ENCODE results near the gene KIF13A.
"Not testable (repeated sequence)": the region's sequence is repeated elsewhere in the genome, so short reads cannot be mapped to it uniquely, and the experiment has no call there.

KIF13A gene

DNA sequence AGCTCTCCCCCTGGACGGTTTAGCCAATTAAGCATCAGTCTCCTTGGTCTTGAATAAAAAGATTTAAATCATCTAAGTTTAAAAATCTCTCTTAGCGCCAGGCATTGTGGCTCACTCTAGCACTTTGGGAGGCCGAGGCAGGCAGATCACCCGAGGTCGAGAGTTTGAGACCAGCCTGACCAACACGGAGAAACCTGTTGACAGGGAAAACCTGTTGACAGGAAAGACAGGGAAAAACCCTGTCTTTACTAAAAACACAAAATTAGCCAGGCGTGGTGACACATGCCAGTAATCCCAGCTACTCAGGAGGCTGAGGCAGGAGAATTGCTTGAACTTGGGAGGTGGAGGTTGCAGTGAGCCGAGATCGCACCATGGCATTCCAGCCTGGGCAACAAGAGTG lies 97.7 kb downstream of the KIF13A start:
- not testable (repeated sequence) for H2BK120ac ChIP-seq (ENCODE audit: low read depth, low read length); H3K9ac ChIP-seq (ENCODE audit: low read length); H2BK15ac ChIP-seq (replicated peaks; ENCODE audit: low read depth); H3K36me3 ChIP-seq (ENCODE audit: control insufficient read depth, insufficient read depth, low read length); H3K79me2 ChIP-seq (ENCODE audit: control insufficient read depth, insufficient read depth, low read length); H3K18ac ChIP-seq (ENCODE audit: low read length); H3K23ac ChIP-seq (ENCODE audit: low read length); H2AK5ac ChIP-seq (ENCODE audit: low read length); H3K27me3 ChIP-seq (ENCODE audit: insufficient read depth, low read length, poor library complexity); H3K79me1 ChIP-seq (ENCODE audit: low read length); H3K4me3 ChIP-seq (ENCODE audit: low read length); H3K27ac ChIP-seq (ENCODE audit: low read depth, low read length); H3K4me2 ChIP-seq (ENCODE audit: low read length); H4K5ac ChIP-seq (ENCODE audit: low read length); H4K8ac ChIP-seq (ENCODE audit: low read depth, low read length); H2BK5ac ChIP-seq (ENCODE audit: low read length); H3K4me1 ChIP-seq (ENCODE audit: control insufficient read depth, low read depth, low read length); H3K56ac ChIP-seq (ENCODE audit: low read length); DNase-seq; H3K4ac ChIP-seq (ENCODE audit: low read depth, low read length)
- no CpG with 5 or more reads among the region's 9 CpGs for WGBS (ENCODE audit: extremely low coverage, insufficient coverage, low lambda C conversion rate)

GRCh38 chr6:17886891-17887290 lies 100.5 kb downstream of the KIF13A start:
- Histone ChIP-seq H2BK5ac (ENCODE audit: low read length) (no peak overlapping the region), H2AK5ac (ENCODE audit: low read length) (no peak overlapping the region), H3K79me1 (ENCODE audit: low read length) (no peaks in the 10 kb centered on the region), H3K4me3 (ENCODE audit: low read length) (no peak overlapping the region), H4K8ac (ENCODE audit: low read depth, low read length) (no peak overlapping the region), H3K9ac (ENCODE audit: low read length) (no peak overlapping the region), H3K36me3 (ENCODE audit: control insufficient read depth, insufficient read depth, low read length) (no peaks in the 10 kb centered on the region), H4K5ac (ENCODE audit: low read length) (no peak overlapping the region), H3K79me2 (ENCODE audit: control insufficient read depth, insufficient read depth, low read length) (no peaks in the 10 kb centered on the region), H3K56ac (ENCODE audit: low read length) (no peak overlapping the region), H3K4me2 (ENCODE audit: low read length) (no peak overlapping the region), H3K23ac (ENCODE audit: low read length) (no peak overlapping the region), H2BK15ac (replicated peaks; ENCODE audit: low read depth) (no peak overlapping the region), H3K27me3 (ENCODE audit: insufficient read depth, low read length, poor library complexity) (no peaks in the 10 kb centered on the region), H3K18ac (ENCODE audit: low read length) (no peak overlapping the region), H3K27ac (ENCODE audit: low read depth, low read length) (no peak overlapping the region), H3K4me1 (ENCODE audit: control insufficient read depth, low read depth, low read length) (no peaks in the 10 kb centered on the region), H2BK120ac (ENCODE audit: low read depth, low read length) (no peak overlapping the region), H3K4ac (ENCODE audit: low read depth, low read length) (no peak overlapping the region)
- no CpG with 5 or more reads among the region's 1 CpG for WGBS (ENCODE audit: extremely low coverage, insufficient coverage, low lambda C conversion rate)
- DNase-seq, result no peak

DNA sequence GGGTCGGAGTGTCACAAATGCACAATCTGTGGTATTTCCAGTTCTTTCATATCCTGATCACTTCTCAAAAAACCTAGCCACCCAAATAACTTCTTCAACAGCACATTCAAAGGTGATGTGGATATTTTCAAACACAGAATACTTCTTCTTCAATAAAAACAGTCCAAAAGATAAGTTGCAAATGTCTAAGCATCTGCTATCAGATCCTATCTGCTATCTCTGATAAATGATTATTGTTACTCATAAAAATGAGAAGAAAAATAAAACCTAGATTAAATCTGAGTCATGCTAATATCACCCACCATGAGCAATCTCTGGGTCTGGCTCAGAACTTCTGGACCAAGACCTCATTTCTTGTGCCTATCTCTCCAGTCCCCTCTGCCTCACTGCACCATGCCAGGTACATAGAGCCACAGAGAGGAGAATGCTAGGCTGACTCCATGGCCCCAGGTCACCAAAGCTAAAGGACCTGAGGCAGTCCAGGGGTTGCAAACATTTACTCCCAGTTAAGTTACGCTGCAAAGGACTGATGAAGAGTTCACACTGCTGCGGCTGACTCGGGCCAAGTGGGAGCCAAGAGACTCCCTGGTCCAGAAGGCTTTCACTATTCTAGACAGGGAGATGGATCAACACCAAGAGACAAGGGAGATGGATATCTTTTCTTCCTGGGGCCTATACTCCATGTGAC lies 101.4 kb downstream of the KIF13A start:
- Histone ChIP-seq H4K5ac (ENCODE audit: low read length) (no peak overlapping the region), H2AK5ac (ENCODE audit: low read length) (no peak overlapping the region), H3K79me1 (ENCODE audit: low read length) (no peaks in the 10 kb centered on the region), H3K23ac (ENCODE audit: low read length) (no peak overlapping the region), H3K4me2 (ENCODE audit: low read length) (no peak overlapping the region), H4K8ac (ENCODE audit: low read depth, low read length) (no peak overlapping the region), H3K18ac (ENCODE audit: low read length) (no peak overlapping the region), H3K27me3 (ENCODE audit: insufficient read depth, low read length, poor library complexity) (no peaks in the 10 kb centered on the region), H3K4me3 (ENCODE audit: low read length) (no peak overlapping the region), H3K4me1 (ENCODE audit: control insufficient read depth, low read depth, low read length) (no peaks in the 10 kb centered on the region), H3K4ac (ENCODE audit: low read depth, low read length) (no peak overlapping the region), H3K36me3 (ENCODE audit: control insufficient read depth, insufficient read depth, low read length) (no peaks in the 10 kb centered on the region), H2BK5ac (ENCODE audit: low read length) (no peak overlapping the region), H3K79me2 (ENCODE audit: control insufficient read depth, insufficient read depth, low read length) (no peaks in the 10 kb centered on the region), H3K56ac (ENCODE audit: low read length) (no peak overlapping the region), H2BK120ac (ENCODE audit: low read depth, low read length) (no peak overlapping the region), H2BK15ac (replicated peaks; ENCODE audit: low read depth) (no peak overlapping the region), H3K9ac (ENCODE audit: low read length) (no peak overlapping the region), H3K27ac (ENCODE audit: low read depth, low read length) (no peak overlapping the region)
- no CpG with 5 or more reads among the region's 4 CpGs for WGBS (ENCODE audit: extremely low coverage, insufficient coverage, low lambda C conversion rate)
- no peak for DNase-seq

DNA sequence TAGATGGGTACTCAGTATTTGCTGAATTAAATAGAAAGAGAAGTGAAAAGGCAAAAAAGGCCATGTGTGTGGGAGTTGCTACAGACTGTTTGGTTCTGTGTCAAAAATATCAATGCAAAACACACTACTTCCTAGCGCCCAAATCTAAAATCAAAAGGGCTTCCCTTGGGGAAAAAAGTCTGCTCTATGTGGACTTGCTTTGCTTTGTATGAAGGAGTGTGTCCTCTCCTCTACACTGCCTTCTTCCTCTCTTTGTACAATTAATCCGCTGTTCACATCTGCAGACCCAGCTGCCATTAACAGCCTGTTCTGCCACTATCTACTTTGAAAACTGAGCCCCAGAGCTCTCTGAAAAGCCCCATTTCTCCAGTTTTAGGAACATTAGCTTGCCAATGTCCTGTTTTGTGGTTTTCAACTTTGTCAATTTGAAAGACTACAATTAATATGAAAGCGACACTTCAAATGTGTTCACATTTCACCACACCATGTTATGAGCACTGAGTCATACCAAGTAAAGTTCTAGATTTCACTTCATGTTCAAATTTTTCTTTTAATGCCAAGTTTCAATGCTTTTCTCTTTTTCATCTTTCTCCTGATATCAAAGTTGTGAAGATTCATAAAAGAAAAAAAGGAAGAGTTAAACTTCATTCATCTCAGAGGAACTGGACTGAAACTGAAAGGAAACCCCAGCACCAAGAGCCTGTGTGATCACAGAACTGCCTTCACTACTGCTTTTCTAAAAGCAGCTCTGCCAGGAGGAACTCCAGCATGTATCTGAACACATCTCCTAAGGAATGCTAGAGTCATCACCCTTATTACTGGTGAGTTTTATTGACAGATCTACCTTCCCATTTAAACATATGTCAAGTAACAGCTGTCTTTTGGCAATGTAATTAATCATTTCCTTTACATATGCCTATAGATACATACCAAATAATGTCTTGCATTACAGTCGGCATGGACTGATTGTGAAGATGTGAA lies 102.6 kb downstream of the KIF13A start:
- Histone ChIP-seq H3K27me3 (ENCODE audit: insufficient read depth, low read length, poor library complexity) (no peaks in the 10 kb centered on the region), H2AK5ac (ENCODE audit: low read length) (no peak overlapping the region), H2BK15ac (replicated peaks; ENCODE audit: low read depth) (no peak overlapping the region), H3K79me1 (ENCODE audit: low read length) (no peaks in the 10 kb centered on the region), H3K79me2 (ENCODE audit: control insufficient read depth, insufficient read depth, low read length) (no peaks in the 10 kb centered on the region), H3K27ac (ENCODE audit: low read depth, low read length) (no peak overlapping the region), H3K4me1 (ENCODE audit: control insufficient read depth, low read depth, low read length) (no peaks in the 10 kb centered on the region), H3K4me2 (ENCODE audit: low read length) (no peak overlapping the region), H3K4me3 (ENCODE audit: low read length) (no peak overlapping the region), H3K23ac (ENCODE audit: low read length) (no peak overlapping the region), H4K5ac (ENCODE audit: low read length) (no peak overlapping the region), H3K4ac (ENCODE audit: low read depth, low read length) (no peak overlapping the region), H3K36me3 (ENCODE audit: control insufficient read depth, insufficient read depth, low read length) (no peaks in the 10 kb centered on the region), H2BK5ac (ENCODE audit: low read length) (no peak overlapping the region), H3K18ac (ENCODE audit: low read length) (no peak overlapping the region), H3K9ac (ENCODE audit: low read length) (no peak overlapping the region), H2BK120ac (ENCODE audit: low read depth, low read length) (no peak overlapping the region), H4K8ac (ENCODE audit: low read depth, low read length) (no peak overlapping the region), H3K56ac (ENCODE audit: low read length) (no peak overlapping the region)
- DNase-seq, result no peak
- WGBS (ENCODE audit: extremely low coverage, insufficient coverage, low lambda C conversion rate), result no CpG with 5 or more reads among the region's 4 CpGs

DNA sequence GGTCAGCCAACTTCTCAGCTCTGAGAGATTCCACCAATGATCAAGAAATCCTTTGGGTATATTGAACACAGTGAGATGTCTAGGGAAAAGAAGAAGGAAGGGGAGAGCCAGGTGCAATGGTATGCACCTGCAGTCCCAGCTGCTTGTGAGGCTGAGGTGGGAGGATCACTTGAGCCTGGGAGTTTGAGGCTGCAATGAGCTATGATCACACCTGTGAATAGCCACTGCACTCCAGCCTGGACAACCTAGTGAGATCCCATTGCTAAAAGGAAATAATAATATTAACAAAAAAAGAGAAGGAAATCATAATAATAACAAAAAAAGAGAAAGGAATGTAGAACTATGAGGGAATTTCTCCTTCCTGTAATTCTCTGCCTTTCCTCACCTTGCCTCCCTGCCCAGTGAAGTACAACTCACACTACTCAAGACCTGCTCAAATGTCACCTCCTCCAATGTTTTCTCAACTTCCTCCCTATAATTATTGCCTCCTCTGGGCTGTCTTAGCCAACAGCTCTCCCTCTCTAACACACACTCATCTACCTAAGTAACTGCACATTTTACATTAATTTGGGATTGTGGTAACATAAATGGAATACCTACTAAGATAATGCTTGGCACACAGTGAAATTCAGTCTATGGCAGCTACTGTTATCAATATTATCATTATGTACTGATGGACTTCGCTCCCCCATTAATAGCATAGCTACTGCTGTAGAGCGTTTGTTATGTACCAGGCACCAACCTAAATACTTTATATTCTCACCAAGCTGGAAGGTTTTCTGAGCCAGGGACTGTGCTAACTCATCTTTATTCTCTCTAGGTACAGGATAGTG lies 103.6 kb downstream of the KIF13A start:
- Histone ChIP-seq H3K18ac (ENCODE audit: low read length) (no peak overlapping the region), H4K5ac (ENCODE audit: low read length) (no peak overlapping the region), H3K79me2 (ENCODE audit: control insufficient read depth, insufficient read depth, low read length) (no peaks in the 10 kb centered on the region), H4K8ac (ENCODE audit: low read depth, low read length) (no peak overlapping the region), H3K9ac (ENCODE audit: low read length) (no peak overlapping the region), H2BK15ac (replicated peaks; ENCODE audit: low read depth) (no peak overlapping the region), H2BK120ac (ENCODE audit: low read depth, low read length) (no peak overlapping the region), H3K79me1 (ENCODE audit: low read length) (no peaks in the 10 kb centered on the region), H3K23ac (ENCODE audit: low read length) (no peak overlapping the region), H3K4me3 (ENCODE audit: low read length) (no peak overlapping the region), H3K4me1 (ENCODE audit: control insufficient read depth, low read depth, low read length) (no peaks in the 10 kb centered on the region), H3K4ac (ENCODE audit: low read depth, low read length) (no peak overlapping the region), H3K36me3 (ENCODE audit: control insufficient read depth, insufficient read depth, low read length) (no peaks in the 10 kb centered on the region), H3K27ac (ENCODE audit: low read depth, low read length) (no peak overlapping the region), H3K27me3 (ENCODE audit: insufficient read depth, low read length, poor library complexity) (no peaks in the 10 kb centered on the region), H3K56ac (ENCODE audit: low read length) (no peak overlapping the region), H3K4me2 (ENCODE audit: low read length) (no peak overlapping the region), H2BK5ac (ENCODE audit: low read length) (no peak overlapping the region), H2AK5ac (ENCODE audit: low read length) (no peak overlapping the region)
- WGBS (ENCODE audit: extremely low coverage, insufficient coverage, low lambda C conversion rate), result no CpG with 5 or more reads among the region's 2 CpGs
- DNase-seq, result no peak
